Lung (tissue), 12 donors: ENCODE measurements around the gene INVS. TPM values are rescaled to one million over a fixed set of nuclear protein-coding genes. Genes with fewer than 3 reads are reported as not detected.

Experiments
- ATAC-seq: fragments of 200-7000 bp; cut with Tn5 transposase; one replicate; pipeline ENCODE4 v1.9.1; 2020; ENCODE audit warnings: moderate number of reproducible peaks; ENCODE audit not compliant: insufficient read depth, low FRiP score
- DNase-seq, 3 donors: peaks; one replicate each; pipeline ENCODE4 v3.0.0-alpha.2; 2013 to 2017
- H3K27ac ChIP-seq, 2 donors: one replicate each; pipeline ENCODE4 v1.5.1; 2013; ENCODE audit warnings: mild to moderate bottlenecking in 2 of 2, moderate library complexity in 2 of 2, control low read depth in 1 of 2, inconsistent platforms in 1 of 2, low read depth in 1 of 2, low read length in 1 of 2
- H3K27me3 ChIP-seq, 3 donors: one replicate each; pipeline ENCODE4 v1.5.1; 2013; ENCODE audit warnings: low read length in 2 of 3; ENCODE audit not compliant: control insufficient read depth in 3 of 3, insufficient read depth in 3 of 3
- H3K36me3 ChIP-seq, 4 donors: one replicate each; pipeline ENCODE4 v1.5.1; 2013; ENCODE audit warnings: low read length in 4 of 4, mild to moderate bottlenecking in 1 of 4, moderate library complexity in 1 of 4; ENCODE audit not compliant: control insufficient read depth in 4 of 4, insufficient read depth in 4 of 4
- H3K4me1 ChIP-seq, 5 donors: one replicate each; pipeline ENCODE4 v1.5.1; 2013; ENCODE audit warnings: low read length in 5 of 5, mild to moderate bottlenecking in 2 of 5, moderate library complexity in 1 of 5; ENCODE audit not compliant: control insufficient read depth in 5 of 5, insufficient read depth in 5 of 5
- H3K4me3 ChIP-seq: one replicate; pipeline ENCODE4 v1.5.1; 2013; ENCODE audit warnings: mild to moderate bottlenecking, control low read depth, moderate library complexity
- H3K9ac ChIP-seq, 2 donors: one replicate each; pipeline ENCODE4 v1.5.1; 2013; ENCODE audit warnings: low read length in 2 of 2, control low read depth in 1 of 2; ENCODE audit not compliant: insufficient read depth in 1 of 2
- H3K9me3 ChIP-seq, 4 donors: one replicate each; pipeline ENCODE4 v1.5.1; 2013; ENCODE audit warnings: low read length in 3 of 4, mild to moderate bottlenecking in 1 of 4, moderate library complexity in 1 of 4; ENCODE audit not compliant: control insufficient read depth in 4 of 4, insufficient read depth in 3 of 4
- WGBS, 2 donors: extraction: QIAGEN DNeasy Blood & Tissue Kit; methylation state at CpG; one replicate each; pipeline ENCODE4 v1.1.7; 2013; 5-methylcytosine and 5-hydroxymethylcytosine counted together
- polyA plus RNA-seq, 2 donors: library from polyadenylated mRNA; stranded (reverse); fragments of 200-250 nt; gene quantifications; one replicate each; pipeline ENCODE4 v1.2.1, GENCODE V29; 2013
- total RNA-seq, 2 donors: library from RNA; depleted of rRNA in 1 of 2; stranded (reverse); fragments of >200 nt in 1 of 2; gene quantifications; one replicate each; pipeline ENCODE4 v1.2.1, GENCODE V29; 2014 to 2021
- TF ChIP-seq, protein P1 (sequence below): IDR thresholded peaks from 2 replicates; pipeline ENCODE4 v1.5.1; 2012; ENCODE audit warnings: mild to moderate bottlenecking; ENCODE audit errors: control extremely low read depth, extremely low read depth
- donor health status: control.
- donor health status: control.
- donor health status: Bipolar disorder and iron deficiency.
- donor health status: healthy.
- donor health status: DM: yes; HTN: yes; CAD: no.

INVS gene
- total and polyA plus RNA-seq, 4 donors = 3.4 to 52.1 (median 12.5) TPM

DNA sequence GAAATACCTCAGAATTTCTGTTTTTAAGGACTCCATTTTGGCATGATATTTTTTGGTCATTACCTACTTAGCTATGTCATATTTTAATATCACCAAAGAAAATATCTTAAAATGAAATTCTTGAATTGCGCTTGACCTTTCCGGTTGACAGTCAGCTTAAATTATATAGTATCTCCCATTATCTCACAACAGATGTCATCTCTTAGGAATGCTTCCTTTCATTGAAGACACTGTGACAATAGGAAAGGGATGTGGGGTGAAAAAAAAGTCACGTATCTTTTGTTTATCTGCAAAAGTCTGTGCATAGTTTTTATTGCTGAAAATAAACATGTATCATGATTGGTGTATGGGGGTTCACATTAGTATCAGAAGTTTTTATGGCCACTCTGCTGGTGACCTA, 105.8 kb downstream of the INVS start:
- whole genome bisulfite sequencing, 2 donors = 74 to 87% methylated on average over 3 of the region's 3 CpGs
- ATAC-seq (no peak), DNase-seq (no peak)
- Histone ChIP-seq H3K36me3 (no peaks in the 10 kb centered on the region), H3K27me3 (no peaks in the 10 kb centered on the region), H3K9me3 (no peaks in the 10 kb centered on the region), H3K9ac (no peak overlapping the region), H3K4me3 (no peak overlapping the region), H3K4me1 (peaks cover 0 to 7% (median 0%) of the 10 kb centered on the region in 5 donors), H3K27ac (no peak overlapping the region)
- TF ChIP-seq, protein P1, sequence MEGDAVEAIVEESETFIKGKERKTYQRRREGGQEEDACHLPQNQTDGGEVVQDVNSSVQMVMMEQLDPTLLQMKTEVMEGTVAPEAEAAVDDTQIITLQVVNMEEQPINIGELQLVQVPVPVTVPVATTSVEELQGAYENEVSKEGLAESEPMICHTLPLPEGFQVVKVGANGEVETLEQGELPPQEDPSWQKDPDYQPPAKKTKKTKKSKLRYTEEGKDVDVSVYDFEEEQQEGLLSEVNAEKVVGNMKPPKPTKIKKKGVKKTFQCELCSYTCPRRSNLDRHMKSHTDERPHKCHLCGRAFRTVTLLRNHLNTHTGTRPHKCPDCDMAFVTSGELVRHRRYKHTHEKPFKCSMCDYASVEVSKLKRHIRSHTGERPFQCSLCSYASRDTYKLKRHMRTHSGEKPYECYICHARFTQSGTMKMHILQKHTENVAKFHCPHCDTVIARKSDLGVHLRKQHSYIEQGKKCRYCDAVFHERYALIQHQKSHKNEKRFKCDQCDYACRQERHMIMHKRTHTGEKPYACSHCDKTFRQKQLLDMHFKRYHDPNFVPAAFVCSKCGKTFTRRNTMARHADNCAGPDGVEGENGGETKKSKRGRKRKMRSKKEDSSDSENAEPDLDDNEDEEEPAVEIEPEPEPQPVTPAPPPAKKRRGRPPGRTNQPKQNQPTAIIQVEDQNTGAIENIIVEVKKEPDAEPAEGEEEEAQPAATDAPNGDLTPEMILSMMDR = no peak

GRCh38 chr9:100206899-100207298, 107.9 kb downstream of the INVS start:
- 54 to 69% methylated on average over 3 of the region's 3 CpGs for WGBS, 2 donors
- Histone ChIP-seq H3K9ac (no peak overlapping the region), H3K4me1 (peaks cover 0 to 7% (median 0%) of the 10 kb centered on the region in 5 donors), H3K9me3 (no peaks in the 10 kb centered on the region), H3K4me3 (no peak overlapping the region), H3K27ac (no peak overlapping the region), H3K36me3 (no peaks in the 10 kb centered on the region), H3K27me3 (no peaks in the 10 kb centered on the region)
- ATAC-seq = no peak
- no peak for DNase-seq
- TF ChIP-seq, protein P1 = no peak

GRCh38 chr9:100208673-100209072, 109.6 kb downstream of the INVS start:
- H3K36me3 ChIP-seq = no peaks in the 10 kb centered on the region
- H3K27me3 ChIP-seq = no peaks in the 10 kb centered on the region
- no peak for ATAC-seq
- H3K27ac ChIP-seq = no peak overlapping the region
- WGBS, 2 donors = 93% methylated on average over 1 of the region's 1 CpG
- peaks cover 0 to 2% (median 0%) of the 10 kb centered on the region in 5 donors for H3K4me1 ChIP-seq
- no peak for DNase-seq
- H3K9ac ChIP-seq = no peak overlapping the region
- no peak overlapping the region for H3K4me3 ChIP-seq
- H3K9me3 ChIP-seq = no peaks in the 10 kb centered on the region
- TF ChIP-seq, protein P1 = no peak

DNA sequence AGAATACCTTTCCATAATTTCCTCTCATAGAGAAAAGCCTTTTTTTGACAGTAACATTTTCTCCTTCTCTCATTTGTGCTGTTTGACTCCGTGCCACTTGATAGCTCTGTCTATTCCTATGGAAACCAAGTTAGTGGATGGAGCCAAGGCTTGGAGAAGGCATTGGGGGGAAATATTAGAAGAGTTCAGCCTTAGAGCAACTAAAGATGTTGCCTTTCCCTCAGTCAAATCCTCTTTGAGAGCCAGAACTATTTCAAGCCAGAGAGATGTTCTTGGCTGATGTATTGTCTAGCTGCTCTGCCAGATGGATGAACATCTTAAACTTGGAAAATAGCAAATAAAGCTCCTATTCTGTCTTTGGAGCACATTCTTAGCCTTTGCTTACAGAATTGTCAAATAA, 112.4 kb downstream of the INVS start:
- Histone ChIP-seq H3K9ac (no peak overlapping the region), H3K4me3 (no peak overlapping the region), H3K36me3 (no peaks in the 10 kb centered on the region), H3K9me3 (no peaks in the 10 kb centered on the region), H3K27ac (no peak overlapping the region), H3K27me3 (no peaks in the 10 kb centered on the region), H3K4me1 (no peaks in the 10 kb centered on the region)
- DNase-seq (peak in 1 of 3 donors; percentile 15), ATAC-seq (no peak)
- WGBS, 2 donors = 79 to 90% methylated on average over 1 of the region's 1 CpG
- TF ChIP-seq, protein P1 = no peak
